HepG2 (cell line): ENCODE results near the gene TBXAS1. TPM values are rescaled to one million over a fixed set of nuclear protein-coding genes. Genes with fewer than 3 reads are reported as not detected.

Source experiments
- ARNTL ChIP-seq: sonication (generic); formaldehyde crosslinking; IDR thresholded peaks from 2 replicates; pipeline ENCODE4 v1.4.0; 2020; ENCODE audit warnings: mild to moderate bottlenecking, missing genetic modification reagents
- CBX5 ChIP-seq: sonication (generic); formaldehyde crosslinking; IDR thresholded peaks from 2 replicates; pipeline ENCODE4 v1.4.0; 2020; ENCODE audit warnings: missing genetic modification reagents, borderline replicate concordance
- DPF2 ChIP-seq: sonication (generic); formaldehyde crosslinking; IDR thresholded peaks from 2 replicates; pipeline ENCODE4 v1.4.0; 2020; ENCODE audit warnings: mild to moderate bottlenecking, low read depth, missing genetic modification reagents, borderline replicate concordance
- FOXA1 ChIP-seq, 2 experiments: fragments of 450-650 bp in 1 of 2; sonication (generic) in 1 of 2; formaldehyde crosslinking in 1 of 2; IDR thresholded peaks; 2 replicates each; pipeline versions ENCODE4 v1.4.0 to v1.6.1; 2016 to 2020; ENCODE audit warnings: missing genetic modification reagents in 1 of 2
- GATAD2A ChIP-seq: IDR thresholded peaks from 2 replicates; pipeline ENCODE4 v1.6.1; 2016
- KLF13 ChIP-seq: sonication (generic); formaldehyde crosslinking; IDR thresholded peaks from 2 replicates; pipeline ENCODE4 v1.4.0; 2020; ENCODE audit warnings: mild to moderate bottlenecking, missing genetic modification reagents
- NCOA2 ChIP-seq: sonication (generic); formaldehyde crosslinking; IDR thresholded peaks from 2 replicates; pipeline ENCODE4 v1.8.0; 2022; ENCODE audit warnings: inconsistent platforms
- PCBP1 ChIP-seq: fragments of 200-400 bp; formaldehyde crosslinking; IDR thresholded peaks from 2 replicates; pipeline ENCODE4 v1.6.1; 2017; ENCODE audit warnings: mild to moderate bottlenecking, low read depth, low read length, borderline replicate concordance
- SNAI1 ChIP-seq: sonication (generic); formaldehyde crosslinking; IDR thresholded peaks from 2 replicates; pipeline ENCODE4 v1.5.0; 2020; ENCODE audit warnings: mild to moderate bottlenecking, missing genetic modification reagents, borderline replicate concordance
- SRSF9 ChIP-seq: fragments of 200-400 bp; formaldehyde crosslinking; IDR thresholded peaks from 2 replicates; pipeline ENCODE4 v1.6.1; 2018; ENCODE audit warnings: borderline replicate concordance, mild to moderate bottlenecking, low read depth, low read length; ENCODE audit not compliant: insufficient read depth, poor library complexity, severe bottlenecking
- ZNF431 ChIP-seq: sonication (generic); formaldehyde crosslinking; IDR thresholded peaks from 2 replicates; pipeline ENCODE4 v1.9.0; 2022; ENCODE audit warnings: missing genetic modification reagents, low read depth, mild to moderate bottlenecking, borderline replicate concordance
- ZNF772 ChIP-seq: sonication (generic); formaldehyde crosslinking; IDR thresholded peaks from 2 replicates; pipeline ENCODE4 v1.5.0; 2020; ENCODE audit warnings: mild to moderate bottlenecking, missing genetic modification reagents
- ZNF83 ChIP-seq: sonication (generic); formaldehyde crosslinking; IDR thresholded peaks from 2 replicates; pipeline ENCODE4 v1.4.0; 2020; ENCODE audit warnings: missing genetic modification reagents, mild to moderate bottlenecking, borderline replicate concordance
- ZSCAN21 ChIP-seq: sonication (generic); formaldehyde crosslinking; IDR thresholded peaks from 2 replicates; pipeline ENCODE4 v1.8.0; 2022; ENCODE audit warnings: mild to moderate bottlenecking, missing genetic modification reagents, moderate library complexity, borderline replicate concordance
- polyA plus RNA-seq, 8 experiments: library from polyadenylated mRNA; depleted of rRNA in 3 of 8; stranded (reverse) in 7 of 8; unstranded in 1 of 8; fragments of >200 nt; fragmentation: Illumina TruSeq in 4 of 8; extraction: Trizol in 4 of 8; gene quantifications; 2 replicates each; pipeline versions ENCODE4 v1.2.1 to v1.2.3, GENCODE V29; 2011 to 2016; ENCODE audit warnings: low read depth in 4 of 8, missing spikeins in 1 of 8, mixed read lengths in 1 of 8; ENCODE audit not compliant: insufficient read depth in 1 of 8
- total RNA-seq, 5 experiments: library from RNA; depleted of rRNA; stranded (reverse); fragments of >200 nt; fragmentation: Illumina TruSeq; extraction: Trizol; gene quantifications; 2 replicates each; pipeline ENCODE4 v1.2.3, GENCODE V29; 2016; ENCODE audit warnings: low read depth in 1 of 5
- TF ChIP-seq, protein P1 (sequence below): sonication (generic); formaldehyde crosslinking; IDR thresholded peaks from 2 replicates; pipeline ENCODE4 v1.4.0; 2020; ENCODE audit warnings: missing genetic modification reagents, borderline replicate concordance
- TF ChIP-seq, protein P2 (sequence below): sonication (generic); formaldehyde crosslinking; IDR thresholded peaks from 2 replicates; pipeline ENCODE4 v1.4.0; 2020; ENCODE audit warnings: mild to moderate bottlenecking, missing genetic modification reagents
- TF ChIP-seq, protein P3 (sequence below): sonication (generic); formaldehyde crosslinking; IDR thresholded peaks from 2 replicates; pipeline ENCODE4 v1.4.0; 2020; ENCODE audit warnings: low read depth, missing genetic modification reagents
- TF ChIP-seq, protein P4 (sequence below): IDR thresholded peaks from 2 replicates; pipeline ENCODE4 v1.6.1; 2016; ENCODE audit warnings: low read depth, borderline replicate concordance

TBXAS1 gene
- total and polyA plus RNA-seq, 2 of the 13 experiments (the other 11 are each of a cell fraction or from before 2014, with no cell fraction given), result 4.0 to 4.9 TPM

DNA sequence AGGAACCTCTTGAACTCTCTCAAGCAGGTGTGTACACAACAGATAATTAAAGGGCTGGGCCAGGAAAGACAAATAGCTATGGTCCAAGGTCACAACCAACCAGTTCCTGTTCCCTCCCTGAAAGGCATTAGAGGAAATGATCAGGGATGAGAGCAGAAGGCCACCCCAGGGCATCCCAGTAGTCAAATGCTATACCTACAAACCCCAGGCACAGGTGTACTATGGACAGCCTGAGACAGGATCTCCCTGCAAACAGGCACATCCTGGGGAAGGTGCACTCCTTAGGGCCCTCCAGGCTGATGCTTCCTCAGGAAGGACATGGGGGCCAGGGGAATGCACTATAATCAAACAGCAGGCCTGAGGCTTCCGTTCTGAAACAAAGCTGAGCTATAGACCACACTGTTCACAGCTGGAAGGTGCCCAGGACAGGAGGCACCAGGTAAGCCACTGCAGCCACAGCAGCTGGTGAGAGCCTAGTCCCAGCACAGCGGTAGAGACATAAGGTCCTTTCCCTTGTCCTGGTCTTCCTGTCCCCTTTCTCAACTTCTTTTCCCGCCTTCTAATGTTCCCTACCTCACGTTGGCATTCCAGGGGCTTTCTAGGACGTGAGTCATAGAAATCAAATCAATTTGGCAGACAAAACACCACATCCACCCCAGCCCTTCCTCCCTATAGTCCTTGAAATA is 220.4 kb downstream of the TBXAS1 start (continued):
- TF ChIP-seq SNAI1 (CRISPR knock-in tag) (peak; percentile 96; the same call in 1 of the 2 replicates), ZSCAN21 (CRISPR knock-in tag) (peak; percentile 83; the same call in 1 of the 2 replicates), PCBP1 (no peak), ARNTL (CRISPR knock-in tag) (0 out of 2 replicates have a peak, but pooled peaks have one; percentile 60), CBX5 (peak; percentile 66; the same call in 1 of the 2 replicates), ZNF772 (peak; percentile 78), DPF2 (CRISPR knock-in tag) (peak; percentile 98), NCOA2 (CRISPR knock-in tag) (peak; percentile 98), ZNF83 (CRISPR knock-in tag) (peak; percentile 41; the same call in 1 of the 2 replicates), ZNF431 (peak; percentile 17; the same call in 1 of the 2 replicates), GATAD2A (CRISPR knock-in tag) (peak; percentile 97), KLF13 (CRISPR knock-in tag) (no peak), FOXA1 (IDR thresholded peaks at IDR 0.05) (peak; percentile 96), FOXA1 (CRISPR knock-in tag; IDR thresholded peaks at IDR 0.05) (peak; percentile 99), SRSF9 (no peak)
- TF ChIP-seq, protein P1, sequence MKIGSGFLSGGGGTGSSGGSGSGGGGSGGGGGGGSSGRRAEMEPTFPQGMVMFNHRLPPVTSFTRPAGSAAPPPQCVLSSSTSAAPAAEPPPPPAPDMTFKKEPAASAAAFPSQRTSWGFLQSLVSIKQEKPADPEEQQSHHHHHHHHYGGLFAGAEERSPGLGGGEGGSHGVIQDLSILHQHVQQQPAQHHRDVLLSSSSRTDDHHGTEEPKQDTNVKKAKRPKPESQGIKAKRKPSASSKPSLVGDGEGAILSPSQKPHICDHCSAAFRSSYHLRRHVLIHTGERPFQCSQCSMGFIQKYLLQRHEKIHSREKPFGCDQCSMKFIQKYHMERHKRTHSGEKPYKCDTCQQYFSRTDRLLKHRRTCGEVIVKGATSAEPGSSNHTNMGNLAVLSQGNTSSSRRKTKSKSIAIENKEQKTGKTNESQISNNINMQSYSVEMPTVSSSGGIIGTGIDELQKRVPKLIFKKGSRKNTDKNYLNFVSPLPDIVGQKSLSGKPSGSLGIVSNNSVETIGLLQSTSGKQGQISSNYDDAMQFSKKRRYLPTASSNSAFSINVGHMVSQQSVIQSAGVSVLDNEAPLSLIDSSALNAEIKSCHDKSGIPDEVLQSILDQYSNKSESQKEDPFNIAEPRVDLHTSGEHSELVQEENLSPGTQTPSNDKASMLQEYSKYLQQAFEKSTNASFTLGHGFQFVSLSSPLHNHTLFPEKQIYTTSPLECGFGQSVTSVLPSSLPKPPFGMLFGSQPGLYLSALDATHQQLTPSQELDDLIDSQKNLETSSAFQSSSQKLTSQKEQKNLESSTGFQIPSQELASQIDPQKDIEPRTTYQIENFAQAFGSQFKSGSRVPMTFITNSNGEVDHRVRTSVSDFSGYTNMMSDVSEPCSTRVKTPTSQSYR, result peak; percentile 67; the same call in 1 of the 2 replicates
- TF ChIP-seq, protein P2, sequence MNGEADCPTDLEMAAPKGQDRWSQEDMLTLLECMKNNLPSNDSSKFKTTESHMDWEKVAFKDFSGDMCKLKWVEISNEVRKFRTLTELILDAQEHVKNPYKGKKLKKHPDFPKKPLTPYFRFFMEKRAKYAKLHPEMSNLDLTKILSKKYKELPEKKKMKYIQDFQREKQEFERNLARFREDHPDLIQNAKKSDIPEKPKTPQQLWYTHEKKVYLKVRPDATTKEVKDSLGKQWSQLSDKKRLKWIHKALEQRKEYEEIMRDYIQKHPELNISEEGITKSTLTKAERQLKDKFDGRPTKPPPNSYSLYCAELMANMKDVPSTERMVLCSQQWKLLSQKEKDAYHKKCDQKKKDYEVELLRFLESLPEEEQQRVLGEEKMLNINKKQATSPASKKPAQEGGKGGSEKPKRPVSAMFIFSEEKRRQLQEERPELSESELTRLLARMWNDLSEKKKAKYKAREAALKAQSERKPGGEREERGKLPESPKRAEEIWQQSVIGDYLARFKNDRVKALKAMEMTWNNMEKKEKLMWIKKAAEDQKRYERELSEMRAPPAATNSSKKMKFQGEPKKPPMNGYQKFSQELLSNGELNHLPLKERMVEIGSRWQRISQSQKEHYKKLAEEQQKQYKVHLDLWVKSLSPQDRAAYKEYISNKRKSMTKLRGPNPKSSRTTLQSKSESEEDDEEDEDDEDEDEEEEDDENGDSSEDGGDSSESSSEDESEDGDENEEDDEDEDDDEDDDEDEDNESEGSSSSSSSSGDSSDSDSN, result peak; percentile 77
- TF ChIP-seq, protein P3, sequence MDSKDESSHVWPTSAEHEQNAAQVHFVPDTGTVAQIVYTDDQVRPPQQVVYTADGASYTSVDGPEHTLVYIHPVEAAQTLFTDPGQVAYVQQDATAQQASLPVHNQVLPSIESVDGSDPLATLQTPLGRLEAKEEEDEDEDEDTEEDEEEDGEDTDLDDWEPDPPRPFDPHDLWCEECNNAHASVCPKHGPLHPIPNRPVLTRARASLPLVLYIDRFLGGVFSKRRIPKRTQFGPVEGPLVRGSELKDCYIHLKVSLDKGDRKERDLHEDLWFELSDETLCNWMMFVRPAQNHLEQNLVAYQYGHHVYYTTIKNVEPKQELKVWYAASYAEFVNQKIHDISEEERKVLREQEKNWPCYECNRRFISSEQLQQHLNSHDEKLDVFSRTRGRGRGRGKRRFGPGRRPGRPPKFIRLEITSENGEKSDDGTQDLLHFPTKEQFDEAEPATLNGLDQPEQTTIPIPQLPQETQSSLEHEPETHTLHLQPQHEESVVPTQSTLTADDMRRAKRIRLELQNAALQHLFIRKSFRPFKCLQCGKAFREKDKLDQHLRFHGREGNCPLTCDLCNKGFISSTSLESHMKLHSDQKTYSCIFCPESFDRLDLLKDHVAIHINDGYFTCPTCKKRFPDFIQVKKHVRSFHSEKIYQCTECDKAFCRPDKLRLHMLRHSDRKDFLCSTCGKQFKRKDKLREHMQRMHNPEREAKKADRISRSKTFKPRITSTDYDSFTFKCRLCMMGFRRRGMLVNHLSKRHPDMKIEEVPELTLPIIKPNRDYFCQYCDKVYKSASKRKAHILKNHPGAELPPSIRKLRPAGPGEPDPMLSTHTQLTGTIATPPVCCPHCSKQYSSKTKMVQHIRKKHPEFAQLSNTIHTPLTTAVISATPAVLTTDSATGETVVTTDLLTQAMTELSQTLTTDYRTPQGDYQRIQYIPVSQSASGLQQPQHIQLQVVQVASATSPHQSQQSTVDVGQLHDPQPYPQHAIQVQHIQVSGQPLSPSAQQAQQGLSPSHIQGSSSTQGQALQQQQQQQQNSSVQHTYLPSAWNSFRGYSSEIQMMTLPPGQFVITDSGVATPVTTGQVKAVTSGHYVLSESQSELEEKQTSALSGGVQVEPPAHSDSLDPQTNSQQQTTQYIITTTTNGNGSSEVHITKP, result peak; percentile 55; the same call in 1 of the 2 replicates
- TF ChIP-seq, protein P4, sequence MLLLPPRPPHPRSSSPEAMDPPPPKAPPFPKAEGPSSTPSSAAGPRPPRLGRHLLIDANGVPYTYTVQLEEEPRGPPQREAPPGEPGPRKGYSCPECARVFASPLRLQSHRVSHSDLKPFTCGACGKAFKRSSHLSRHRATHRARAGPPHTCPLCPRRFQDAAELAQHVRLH, result 0 out of 2 replicates have a peak, but pooled peaks have one; percentile 69
